PC-9 (cell line): ENCODE data around the gene PIP5K1B. TPM values are rescaled to one million over a fixed set of nuclear protein-coding genes. Genes with fewer than 3 reads are reported as not detected.

Source experiments
- BruUV-seq: library from RNA; stranded (reverse); fragments of 400-500 nt; replicated peaks from 2 replicates; lab custom pipeline; 2021; lab: Mats Ljungman, UMichigan
- CTCF ChIA-PET: fragments of 300-600 bp; sonication (Branson Sonifier 250); formaldehyde crosslinking; loops from one replicate; lab custom pipeline; 2022; ENCODE audit warnings: antibody characterized with exemption; lab: Charles Lee
- POLR2A ChIA-PET: fragments of 300-600 bp; sonication (Branson Sonifier 250); formaldehyde crosslinking; loops from one replicate; lab custom pipeline; 2022; ENCODE audit warnings: antibody characterized with exemption; ENCODE audit not compliant: unreplicated experiment; lab: Charles Lee
- DNase-seq, 2 experiments: peaks; one replicate each; pipeline versions ENCODE4 v3.0.0 to v3.0.0-alpha.2; 2015 to 2022; ENCODE audit warnings: mixed read lengths in 1 of 2
- H2AFZ ChIP-seq: fragments of 200-600 bp; sonication (generic); 2 replicates; pipeline ENCODE4 v1.8.1; 2017; ENCODE audit warnings: antibody characterized with exemption
- H3F3A ChIP-seq: fragments of 200-600 bp; sonication (generic); 2 replicates; pipeline ENCODE4 v1.8.1; 2017; ENCODE audit warnings: antibody characterized with exemption, mild to moderate bottlenecking, low read depth; ENCODE audit not compliant: insufficient read depth
- H3K27ac ChIP-seq: fragments of 200-600 bp; sonication (generic); 2 replicates; pipeline ENCODE4 v1.6.1; 2016; ENCODE audit warnings: mixed run types
- H3K27me3 ChIP-seq: fragments of 200-600 bp; sonication (generic); 2 replicates; pipeline ENCODE4 v1.6.1; 2016; ENCODE audit warnings: low read depth, mixed run types; ENCODE audit not compliant: insufficient read depth
- H3K36me3 ChIP-seq: fragments of 200-600 bp; sonication (generic); 2 replicates; pipeline ENCODE4 v1.6.1; 2016; ENCODE audit warnings: low read depth, mixed run types
- H3K4me1 ChIP-seq: fragments of 200-600 bp; sonication (generic); replicated peaks from 2 replicates; pipeline ENCODE4 v1.6.1; 2016; ENCODE audit warnings: mixed run types; ENCODE audit not compliant: insufficient read depth
- H3K4me2 ChIP-seq: fragments of 200-600 bp; sonication (generic); 2 replicates; pipeline ENCODE4 v1.6.1; 2017; ENCODE audit warnings: mixed run types
- H3K4me3 ChIP-seq: fragments of 200-600 bp; sonication (generic); 2 replicates; pipeline ENCODE4 v1.6.1; 2016; ENCODE audit warnings: mixed run types
- H3K79me2 ChIP-seq: fragments of 200-600 bp; sonication (generic); 2 replicates; pipeline ENCODE4 v1.6.1; 2017; ENCODE audit warnings: low read depth, mixed run types
- H3K9me2 ChIP-seq: fragments of 200-600 bp; sonication (generic); 2 replicates; pipeline ENCODE4 v1.8.1; 2017; ENCODE audit warnings: mild to moderate bottlenecking; ENCODE audit not compliant: insufficient read depth
- H3K9me3 ChIP-seq: fragments of 200-600 bp; sonication (generic); 2 replicates; pipeline ENCODE4 v1.8.1; 2016; ENCODE audit warnings: low read depth; ENCODE audit not compliant: insufficient read depth
- H4K20me1 ChIP-seq: fragments of 200-600 bp; sonication (generic); 2 replicates; pipeline ENCODE4 v1.8.1; 2017; ENCODE audit not compliant: insufficient read depth
- CTCF ChIP-seq: fragments of 200-600 bp; sonication (generic); conservative IDR thresholded peaks from 2 replicates; pipeline ENCODE4 v1.6.1; 2017; ENCODE audit warnings: mixed run types, antibody characterized with exemption, mild to moderate bottlenecking, moderate library complexity
- EZH2 ChIP-seq: fragments of 200-600 bp; sonication (generic); IDR thresholded peaks from 2 replicates; pipeline ENCODE4 v1.8.0; 2017; ENCODE audit warnings: antibody characterized with exemption, low read depth
- intact Hi-C: fragments of 100-400 bp; cut with micrococcal nuclease; formaldehyde crosslinking; loops from one replicate; pipeline ENCODE4 v1.10.0; 2022; ENCODE audit not compliant: unreplicated experiment
- total RNA-seq: library from RNA; stranded (reverse); gene quantifications from 2 replicates; pipeline ENCODE4 v1.2.3, GENCODE V29; 2021

PIP5K1B gene
- total RNA-seq, 1 experiment from 2014 or later = not detected

- H2AFZ ChIP-seq = no peak overlapping the region
- no peak overlapping the region for H3K4me2 ChIP-seq
- TF ChIP-seq EZH2 (no peak), CTCF (no peak)
- no peaks in the 10 kb centered on the region for H3F3A ChIP-seq
- ChIA-PET CTCF (no interaction called here), POLR2A (no interaction called here)
- no peaks in the 10 kb centered on the region for H3K9me3 ChIP-seq
- H4K20me1 ChIP-seq = no peaks in the 10 kb centered on the region
- no peaks in the 10 kb centered on the region for H3K4me1 ChIP-seq
- H3K36me3 ChIP-seq = no peaks in the 10 kb centered on the region
- no peak overlapping the region for H3K27ac ChIP-seq
- intact Hi-C loops = no loop called here
- no peaks in the 10 kb centered on the region for H3K9me2 ChIP-seq
- no peak overlapping the region for H3K4me3 ChIP-seq
- peaks cover 47% of the 10 kb centered on the region for H3K27me3 ChIP-seq
- no TSS peak for BruUV-seq
- H3K79me2 ChIP-seq = no peaks in the 10 kb centered on the region
- no peak for DNase-seq
Measured at GRCh38 chr9:68873179-68873578, 168.1 kb downstream of the PIP5K1B start.

- H3K9me3 ChIP-seq = no peaks in the 10 kb centered on the region
- H3K9me2 ChIP-seq = no peaks in the 10 kb centered on the region
- H3K4me2 ChIP-seq = no peak overlapping the region
- TF ChIP-seq EZH2 = no peak
- no peak for TF ChIP-seq CTCF
- no peaks in the 10 kb centered on the region for H4K20me1 ChIP-seq
- no TSS peak for BruUV-seq
- H3F3A ChIP-seq = no peaks in the 10 kb centered on the region
- H3K79me2 ChIP-seq = no peaks in the 10 kb centered on the region
- H3K27me3 ChIP-seq = peaks cover 33% of the 10 kb centered on the region
- ChIA-PET CTCF (no interaction called here), POLR2A (no interaction called here)
- H2AFZ ChIP-seq = no peak overlapping the region
- no peaks in the 10 kb centered on the region for H3K4me1 ChIP-seq
- H3K27ac ChIP-seq = no peak overlapping the region
- no peaks in the 10 kb centered on the region for H3K36me3 ChIP-seq
- no peak for DNase-seq
- H3K4me3 ChIP-seq = no peak overlapping the region
- intact Hi-C loops = no loop called here
Measured at GRCh38 chr9:68876273-68876672, 171.2 kb downstream of the PIP5K1B start.

- Histone ChIP-seq H3F3A (no peaks in the 10 kb centered on the region), H2AFZ (no peak overlapping the region), H3K4me2 (no peak overlapping the region), H3K79me2 (no peaks in the 10 kb centered on the region), H3K4me1 (no peaks in the 10 kb centered on the region), H4K20me1 (no peaks in the 10 kb centered on the region), H3K27me3 (peaks cover 30% of the 10 kb centered on the region), H3K4me3 (no peak overlapping the region), H3K27ac (no peak overlapping the region), H3K9me2 (no peaks in the 10 kb centered on the region), H3K9me3 (no peaks in the 10 kb centered on the region), H3K36me3 (no peaks in the 10 kb centered on the region)
- no peak for DNase-seq
- CTCF ChIA-PET = no interaction called here
- intact Hi-C loops = no loop called here
- no TSS peak for BruUV-seq
- TF ChIP-seq EZH2 (no peak), CTCF (no peak)
- POLR2A ChIA-PET = no interaction called here
Measured at GRCh38 chr9:68876681-68877080, 171.6 kb downstream of the PIP5K1B start.
